Endodermal cell (in vitro differentiated cells): ENCODE results near the gene KCNMA1. TPM values are rescaled to one million over a fixed set of nuclear protein-coding genes. Genes with fewer than 3 reads are reported as not detected.

Experiments
- DNase-seq: peaks from one replicate; pipeline ENCODE4 v3.0.0-alpha.2; 2017
- H3K27ac ChIP-seq: 2 replicates; pipeline ENCODE4 v1.5.1; 2013; ENCODE audit warnings: mild to moderate bottlenecking, low read depth, low read length, moderate library complexity
- H3K27me3 ChIP-seq: 2 replicates; pipeline ENCODE4 v1.6.1; 2013; ENCODE audit warnings: mild to moderate bottlenecking, low read length, moderate library complexity; ENCODE audit not compliant: insufficient read depth, control insufficient read depth, poor library complexity, severe bottlenecking
- H3K36me3 ChIP-seq: 2 replicates; pipeline ENCODE4 v1.7.0; 2013; ENCODE audit warnings: mild to moderate bottlenecking, low read length, moderate library complexity; ENCODE audit not compliant: control insufficient read depth, insufficient read depth
- H3K4me1 ChIP-seq: one replicate; pipeline ENCODE4 v1.7.0; 2013; ENCODE audit warnings: low read length; ENCODE audit not compliant: control insufficient read depth, insufficient read depth
- H3K4me3 ChIP-seq: 2 replicates; pipeline ENCODE4 v1.5.1; 2013; ENCODE audit warnings: mild to moderate bottlenecking, low read length, moderate library complexity
- H3K9ac ChIP-seq: 2 replicates; pipeline ENCODE4 v1.6.1; 2013; ENCODE audit warnings: mild to moderate bottlenecking, low read length, moderate library complexity; ENCODE audit not compliant: poor library complexity, severe bottlenecking; ENCODE audit errors: extremely low read depth
- H3K9me3 ChIP-seq: 2 replicates; pipeline ENCODE4 v1.6.1; 2013; ENCODE audit warnings: mild to moderate bottlenecking, low read length, moderate library complexity; ENCODE audit not compliant: control insufficient read depth
- H3K27ac Mint-ChIP-seq: 2 replicates; pipeline ENCODE4 v1.8.0; 2020; ENCODE audit warnings: mixed read lengths
- H3K27me3 Mint-ChIP-seq: 2 replicates; pipeline ENCODE4 v1.8.0; 2021; ENCODE audit warnings: mild to moderate bottlenecking, mixed read lengths; ENCODE audit not compliant: insufficient read depth
- H3K36me3 Mint-ChIP-seq: 2 replicates; pipeline ENCODE4 v1.8.0; 2020; ENCODE audit warnings: low read depth, mixed read lengths
- H3K4me1 Mint-ChIP-seq: 2 replicates; pipeline ENCODE4 v1.8.0; 2020; ENCODE audit warnings: mixed read lengths
- H3K4me3 Mint-ChIP-seq: 2 replicates; pipeline ENCODE4 v1.8.0; 2020; ENCODE audit warnings: mild to moderate bottlenecking, moderate library complexity, mixed read lengths
- H3K9me3 Mint-ChIP-seq: 2 replicates; pipeline ENCODE4 v1.8.0; 2020; ENCODE audit warnings: mild to moderate bottlenecking, mixed read lengths
- WGBS, 2 experiments: methylation state at CpG; one replicate each; pipeline versions ENCODE4 v1.1.5 to v1.1.7; 2013; ENCODE audit warnings: missing lambda C conversion rate in 2 of 2, mixed read lengths in 1 of 2; ENCODE audit not compliant: insufficient coverage in 1 of 2, insufficient read length in 1 of 2; 5-methylcytosine and 5-hydroxymethylcytosine counted together
- total RNA-seq, 2 donors: library from RNA; stranded (reverse); fragmentation: NEBNext Ultra II Directional in 1 of 2; extraction: Animal tissue kit (Norgen Biotek cat#: 25700) in 1 of 2; gene quantifications; 2 replicates in 1 of 2; 3 replicates in 1 of 2; pipeline ENCODE4 v1.2.1, GENCODE V29; 2021
- TF ChIP-seq, protein P1 (sequence below): fragments of 200-600 bp; sonication (generic); conservative IDR thresholded peaks from 2 replicates; pipeline ENCODE4 v1.5.0; 2021; ENCODE audit warnings: antibody characterized with exemption, mild to moderate bottlenecking

KCNMA1 gene
- total RNA-seq, 2 donors from 2014 or later: 0.55 to 1.3 TPM

- no peaks in the 10 kb centered on the region for H3K36me3 Mint-ChIP-seq
- no peak overlapping the region for H3K9ac ChIP-seq
- H3K9me3 Mint-ChIP-seq: no peaks in the 10 kb centered on the region
- TF ChIP-seq, protein P1, sequence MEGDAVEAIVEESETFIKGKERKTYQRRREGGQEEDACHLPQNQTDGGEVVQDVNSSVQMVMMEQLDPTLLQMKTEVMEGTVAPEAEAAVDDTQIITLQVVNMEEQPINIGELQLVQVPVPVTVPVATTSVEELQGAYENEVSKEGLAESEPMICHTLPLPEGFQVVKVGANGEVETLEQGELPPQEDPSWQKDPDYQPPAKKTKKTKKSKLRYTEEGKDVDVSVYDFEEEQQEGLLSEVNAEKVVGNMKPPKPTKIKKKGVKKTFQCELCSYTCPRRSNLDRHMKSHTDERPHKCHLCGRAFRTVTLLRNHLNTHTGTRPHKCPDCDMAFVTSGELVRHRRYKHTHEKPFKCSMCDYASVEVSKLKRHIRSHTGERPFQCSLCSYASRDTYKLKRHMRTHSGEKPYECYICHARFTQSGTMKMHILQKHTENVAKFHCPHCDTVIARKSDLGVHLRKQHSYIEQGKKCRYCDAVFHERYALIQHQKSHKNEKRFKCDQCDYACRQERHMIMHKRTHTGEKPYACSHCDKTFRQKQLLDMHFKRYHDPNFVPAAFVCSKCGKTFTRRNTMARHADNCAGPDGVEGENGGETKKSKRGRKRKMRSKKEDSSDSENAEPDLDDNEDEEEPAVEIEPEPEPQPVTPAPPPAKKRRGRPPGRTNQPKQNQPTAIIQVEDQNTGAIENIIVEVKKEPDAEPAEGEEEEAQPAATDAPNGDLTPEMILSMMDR: no peak
- no peak for DNase-seq
- peaks cover 3% of the 10 kb centered on the region for H3K4me1 Mint-ChIP-seq
- no peaks in the 10 kb centered on the region for H3K36me3 ChIP-seq
- H3K4me1 ChIP-seq: no peaks in the 10 kb centered on the region
- H3K27ac Mint-ChIP-seq: no peak overlapping the region
- H3K27ac ChIP-seq: no peak overlapping the region
- H3K27me3 ChIP-seq: no peaks in the 10 kb centered on the region
- 89 to 96% methylated on average over 4 to 10 of the region's 10 CpGs for WGBS, 2 experiments
- H3K9me3 ChIP-seq: no peaks in the 10 kb centered on the region
- no peaks in the 10 kb centered on the region for H3K27me3 Mint-ChIP-seq
- H3K4me3 ChIP-seq: no peak overlapping the region
- no peak overlapping the region for H3K4me3 Mint-ChIP-seq
Observed at GRCh38 chr10:77550378-77550777, 87.2 kb downstream of the KCNMA1 start.

GRCh38 chr10:77548671-77549070, 88.9 kb downstream of the KCNMA1 start:
- Mint-ChIP-seq H3K27ac (no peak overlapping the region), H3K4me1 (peaks cover 3% of the 10 kb centered on the region), H3K36me3 (no peaks in the 10 kb centered on the region), H3K4me3 (no peak overlapping the region), H3K27me3 (no peaks in the 10 kb centered on the region), H3K9me3 (no peaks in the 10 kb centered on the region)
- DNase-seq: no peak
- Histone ChIP-seq H3K27me3 (no peaks in the 10 kb centered on the region), H3K36me3 (no peaks in the 10 kb centered on the region), H3K9me3 (no peaks in the 10 kb centered on the region), H3K4me1 (no peaks in the 10 kb centered on the region), H3K4me3 (no peak overlapping the region), H3K9ac (no peak overlapping the region), H3K27ac (no peak overlapping the region)
- TF ChIP-seq, protein P1: no peak
- 92 to 96% methylated on average over 1 of the region's 1 CpG for WGBS, 2 experiments

- Histone ChIP-seq H3K4me3 (no peak overlapping the region), H3K27me3 (no peaks in the 10 kb centered on the region), H3K9me3 (no peaks in the 10 kb centered on the region), H3K4me1 (no peaks in the 10 kb centered on the region), H3K9ac (no peak overlapping the region), H3K36me3 (no peaks in the 10 kb centered on the region), H3K27ac (no peak overlapping the region)
- 93 to 100% methylated on average over 3 of the region's 3 CpGs for WGBS, 2 experiments
- Mint-ChIP-seq H3K4me1 (peaks cover 3% of the 10 kb centered on the region), H3K9me3 (no peaks in the 10 kb centered on the region), H3K36me3 (no peaks in the 10 kb centered on the region), H3K4me3 (no peak overlapping the region), H3K27me3 (no peaks in the 10 kb centered on the region), H3K27ac (no peak overlapping the region)
- DNase-seq: no peak
- TF ChIP-seq, protein P1: no peak
Observed at GRCh38 chr10:77548157-77548556, 89.5 kb downstream of the KCNMA1 start.
